Lower leg skin (tissue), 4 donors: Measurements from ENCODE around the gene ADRB1. TPM values are rescaled to one million over a fixed set of nuclear protein-coding genes. Genes with fewer than 3 reads are reported as not detected.

Experiments used
- DNase-seq, 2 donors: peaks; one replicate each; pipeline ENCODE4 v3.0.0-alpha.2; 2019; ENCODE audit warnings: low spot score in 2 of 2
- H3K4me3 ChIP-seq: fragments of 200-600 bp; sonication (generic); 2 replicates; pipeline ENCODE4 v1.5.1; 2017; ENCODE audit warnings: mild to moderate bottlenecking, low read depth; ENCODE audit not compliant: poor library complexity, severe bottlenecking
- POLR2A ChIP-seq, 2 donors: fragments of 450-650 bp; IDR thresholded peaks; one replicate each; pipeline ENCODE4 v1.6.1; 2016 to 2017; ENCODE audit warnings: antibody characterized with exemption in 2 of 2, mild to moderate bottlenecking in 1 of 2, moderate library complexity in 1 of 2
- WGBS, 2 donors: methylation state at CpG; one replicate each; pipeline ENCODE4 v1.1.5; 2018; 5-methylcytosine and 5-hydroxymethylcytosine counted together
- intact Hi-C: fragments of 100-400 bp; cut with DNase I; formaldehyde crosslinking; loops from one replicate; pipeline ENCODE4 v1.15.0; 2023; ENCODE audit warnings: low total_unique reads
- total RNA-seq, 4 donors: library from RNA; depleted of rRNA; stranded (reverse); fragments of >200 nt; gene quantifications; one replicate each; pipeline ENCODE4 v1.1.0, GENCODE V29; 2016
- TF ChIP-seq, protein P1 (sequence below), 3 donors: fragments of 450-650 bp; IDR thresholded peaks; one replicate each; pipeline ENCODE4 v1.5.1; 2016; ENCODE audit warnings: antibody characterized with exemption in 3 of 3, mild to moderate bottlenecking in 3 of 3, moderate library complexity in 2 of 3

ADRB1 gene
- total RNA-seq, 4 donors from 2014 or later, result 0.55 to 1.0 (median 0.82) TPM

DNA sequence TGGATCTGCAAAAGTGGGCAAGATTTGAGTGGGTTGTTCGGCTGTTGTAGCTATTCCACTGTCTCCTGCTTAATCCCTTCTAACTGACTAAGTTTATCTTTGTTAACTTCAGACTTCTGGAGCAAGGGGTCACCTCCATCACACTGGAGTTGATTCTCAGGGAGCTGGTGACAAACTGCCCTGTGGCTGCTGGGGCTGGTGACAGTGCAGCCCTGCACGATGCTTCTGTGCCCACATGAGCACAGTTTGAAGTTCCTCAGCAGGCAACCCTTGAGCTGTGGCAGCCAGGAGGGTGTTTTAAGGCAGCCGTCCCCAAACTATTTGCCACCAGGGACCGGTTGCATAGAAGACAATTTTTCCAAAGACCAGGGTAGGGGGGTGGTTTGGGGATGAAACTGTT is 40.5 kb downstream of the ADRB1 start:
- DNase-seq, result no peak
- 86 to 96% methylated on average over 4 of the region's 4 CpGs for WGBS, 2 donors
- no peak overlapping the region for H3K4me3 ChIP-seq
- no peak for TF ChIP-seq POLR2A (IDR thresholded peaks at IDR 0.05)
- TF ChIP-seq, protein P1, sequence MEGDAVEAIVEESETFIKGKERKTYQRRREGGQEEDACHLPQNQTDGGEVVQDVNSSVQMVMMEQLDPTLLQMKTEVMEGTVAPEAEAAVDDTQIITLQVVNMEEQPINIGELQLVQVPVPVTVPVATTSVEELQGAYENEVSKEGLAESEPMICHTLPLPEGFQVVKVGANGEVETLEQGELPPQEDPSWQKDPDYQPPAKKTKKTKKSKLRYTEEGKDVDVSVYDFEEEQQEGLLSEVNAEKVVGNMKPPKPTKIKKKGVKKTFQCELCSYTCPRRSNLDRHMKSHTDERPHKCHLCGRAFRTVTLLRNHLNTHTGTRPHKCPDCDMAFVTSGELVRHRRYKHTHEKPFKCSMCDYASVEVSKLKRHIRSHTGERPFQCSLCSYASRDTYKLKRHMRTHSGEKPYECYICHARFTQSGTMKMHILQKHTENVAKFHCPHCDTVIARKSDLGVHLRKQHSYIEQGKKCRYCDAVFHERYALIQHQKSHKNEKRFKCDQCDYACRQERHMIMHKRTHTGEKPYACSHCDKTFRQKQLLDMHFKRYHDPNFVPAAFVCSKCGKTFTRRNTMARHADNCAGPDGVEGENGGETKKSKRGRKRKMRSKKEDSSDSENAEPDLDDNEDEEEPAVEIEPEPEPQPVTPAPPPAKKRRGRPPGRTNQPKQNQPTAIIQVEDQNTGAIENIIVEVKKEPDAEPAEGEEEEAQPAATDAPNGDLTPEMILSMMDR (IDR thresholded peaks at IDR 0.05), result no peak
- intact Hi-C loops, result no loop called here

DNA sequence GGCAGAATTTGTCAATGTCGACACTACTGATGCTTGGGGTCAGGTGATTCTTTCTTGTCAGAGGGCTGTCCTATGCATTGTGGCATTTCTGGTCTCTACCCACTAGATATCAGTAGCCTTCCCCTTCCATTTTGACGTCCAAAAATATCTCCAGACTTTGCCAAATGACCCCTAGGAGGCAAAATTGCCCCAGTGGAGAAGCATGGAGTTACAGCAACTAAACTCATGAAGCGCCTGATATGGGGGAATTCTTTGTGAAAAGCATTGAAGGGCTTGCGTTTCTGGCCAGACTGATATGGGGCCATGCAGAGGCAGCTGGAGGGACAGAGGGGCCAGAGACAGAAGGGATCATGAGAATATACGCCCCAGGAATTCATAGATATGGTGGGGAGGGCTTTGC is 43.6 kb downstream of the ADRB1 start:
- H3K4me3 ChIP-seq, result no peak overlapping the region
- intact Hi-C loops, result no loop called here
- TF ChIP-seq, protein P1 (IDR thresholded peaks at IDR 0.05), result no peak
- no peak for TF ChIP-seq POLR2A (IDR thresholded peaks at IDR 0.05)
- no peak for DNase-seq
- 84 to 86% methylated on average over 5 of the region's 5 CpGs for WGBS, 2 donors

DNA sequence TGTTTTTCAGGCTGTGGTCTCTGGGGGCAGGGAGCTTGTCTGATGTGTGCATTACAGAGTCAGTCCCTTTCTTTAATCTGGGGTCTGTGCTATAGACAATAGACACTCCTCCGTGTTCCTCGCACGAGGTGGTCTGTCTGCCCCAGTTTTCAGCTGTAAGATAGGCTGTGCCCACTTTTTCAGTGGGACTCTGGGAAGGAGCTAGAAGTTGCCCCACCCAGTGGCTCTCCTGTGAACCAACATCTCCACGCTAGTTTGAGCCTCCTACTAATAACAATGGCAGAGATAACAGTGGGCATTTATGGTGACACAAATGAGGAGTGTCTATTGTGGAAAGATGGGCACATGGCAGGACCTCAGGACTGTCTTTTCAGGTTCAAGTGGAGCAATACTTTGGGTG is 44.0 kb downstream of the ADRB1 start:
- intact Hi-C loops, result no loop called here
- WGBS, 2 donors, result 86 to 89% methylated on average over 4 of the region's 4 CpGs
- no peak for DNase-seq
- TF ChIP-seq, protein P1 (IDR thresholded peaks at IDR 0.05), result no peak
- no peak for TF ChIP-seq POLR2A (IDR thresholded peaks at IDR 0.05)
- no peak overlapping the region for H3K4me3 ChIP-seq

DNA sequence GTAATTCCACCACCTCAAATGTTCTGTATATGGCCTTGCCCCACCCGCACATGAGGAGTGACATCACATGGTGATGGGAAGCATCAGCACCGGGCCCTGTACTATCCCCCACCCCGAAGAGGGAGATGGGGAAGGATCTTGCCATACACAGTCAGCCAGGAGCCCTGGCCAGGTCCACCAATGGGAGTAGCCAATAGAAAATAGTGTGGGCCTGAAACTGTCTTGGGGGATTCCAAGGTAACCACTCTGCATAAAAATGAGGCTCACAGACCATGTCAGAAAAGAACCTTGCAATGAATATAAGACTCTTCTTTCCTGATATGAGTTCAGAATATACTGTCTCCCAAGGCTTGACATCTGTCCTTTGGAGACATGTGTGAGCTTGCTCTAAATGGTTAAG is 51.1 kb downstream of the ADRB1 start:
- no peak for TF ChIP-seq POLR2A (IDR thresholded peaks at IDR 0.05)
- TF ChIP-seq, protein P1 (IDR thresholded peaks at IDR 0.05), result no peak
- DNase-seq, result no peak
- no peak overlapping the region for H3K4me3 ChIP-seq
- intact Hi-C loops, result no loop called here
- 95 to 96% methylated on average over 3 of the region's 3 CpGs for WGBS, 2 donors

DNA sequence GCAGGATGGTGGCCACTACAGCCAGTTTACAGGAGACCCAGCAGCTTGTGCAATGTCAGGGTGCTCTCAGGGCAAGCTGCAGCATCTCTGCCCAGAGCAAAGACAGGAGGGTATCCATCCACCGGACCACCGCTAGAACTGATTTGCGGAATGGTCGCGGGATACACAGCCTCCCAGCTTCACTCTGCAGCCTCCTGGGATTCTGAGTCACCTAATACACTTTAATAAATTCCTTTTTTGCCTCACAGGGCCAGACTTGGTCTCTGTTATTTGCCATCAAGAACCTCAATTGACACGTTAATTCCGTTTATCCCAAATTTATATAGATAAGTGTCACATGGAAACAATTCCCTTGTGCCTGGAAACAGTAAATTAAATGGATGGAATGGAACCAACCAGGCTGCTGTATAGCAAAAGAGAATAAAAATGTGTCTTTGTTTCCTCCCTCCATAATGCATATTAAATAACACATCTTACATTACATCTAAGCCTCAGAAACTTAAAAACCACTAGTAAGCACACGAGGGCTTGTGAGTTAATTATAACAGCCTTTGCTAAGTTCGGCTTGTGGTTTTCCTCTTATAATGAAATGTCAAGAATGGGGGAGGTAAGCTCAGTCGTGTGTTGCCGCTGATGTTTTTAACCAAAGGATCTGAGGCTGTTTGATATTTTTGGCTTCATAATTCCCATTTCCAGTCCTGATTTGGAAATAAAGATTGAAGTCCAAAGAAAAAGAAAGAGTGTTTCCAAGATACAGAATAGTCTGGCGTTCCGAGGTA is 52.1 kb downstream of the ADRB1 start:
- DNase-seq, result no peak
- 64 to 69% methylated on average over 13 of the region's 13 CpGs for WGBS, 2 donors
- H3K4me3 ChIP-seq, result no peak overlapping the region
- intact Hi-C loops, result no loop called here
- no peak for TF ChIP-seq POLR2A (IDR thresholded peaks at IDR 0.05)
- TF ChIP-seq, protein P1 (IDR thresholded peaks at IDR 0.05), result no peak

Other genes starting within 250 kb of the ADRB1 start
- 1 to 10 TPM; 2.1 to 5.5 (median 3.8) TPM for gene DCLRE1A, start 189.8 kb upstream of the ADRB1 start, total RNA-seq
- 10 to 100 TPM; 18.9 to 71.2 (median 48.0) TPM for gene NHLRC2, start 189.2 kb upstream of the ADRB1 start, total RNA-seq
- 10 to 100 TPM; 24.4 to 83.4 (median 33.0) TPM for gene CCDC186, start 130.3 kb downstream of the ADRB1 start, total RNA-seq
- gene TDRD1, start 135.5 kb downstream of the ADRB1 start, total RNA-seq, result under 1 TPM; 0.10 to 0.34 (median 0.14) TPM
- 10 to 100 TPM; 14.2 to 21.7 (median 20.6) TPM for gene VWA2, start 195.4 kb downstream of the ADRB1 start, total RNA-seq